Activated CD8-positive, alpha-beta memory T cell treated with anti-CD3 and anti-CD28 coated beads for 48 hours (primary cell): ENCODE measurements around the gene ZNF439.
"Not testable (repeated sequence)": the region's sequence is repeated elsewhere in the genome, so short reads cannot be mapped to it uniquely, and the experiment has no call there.

Source experiments
- DNase-seq, 3 experiments: peaks; one replicate each; pipeline ENCODE4 v3.0.0-alpha.2; 2020; ENCODE audit warnings: low read depth in 2 of 3, low spot score in 2 of 3

The ZNF439 gene

DNA sequence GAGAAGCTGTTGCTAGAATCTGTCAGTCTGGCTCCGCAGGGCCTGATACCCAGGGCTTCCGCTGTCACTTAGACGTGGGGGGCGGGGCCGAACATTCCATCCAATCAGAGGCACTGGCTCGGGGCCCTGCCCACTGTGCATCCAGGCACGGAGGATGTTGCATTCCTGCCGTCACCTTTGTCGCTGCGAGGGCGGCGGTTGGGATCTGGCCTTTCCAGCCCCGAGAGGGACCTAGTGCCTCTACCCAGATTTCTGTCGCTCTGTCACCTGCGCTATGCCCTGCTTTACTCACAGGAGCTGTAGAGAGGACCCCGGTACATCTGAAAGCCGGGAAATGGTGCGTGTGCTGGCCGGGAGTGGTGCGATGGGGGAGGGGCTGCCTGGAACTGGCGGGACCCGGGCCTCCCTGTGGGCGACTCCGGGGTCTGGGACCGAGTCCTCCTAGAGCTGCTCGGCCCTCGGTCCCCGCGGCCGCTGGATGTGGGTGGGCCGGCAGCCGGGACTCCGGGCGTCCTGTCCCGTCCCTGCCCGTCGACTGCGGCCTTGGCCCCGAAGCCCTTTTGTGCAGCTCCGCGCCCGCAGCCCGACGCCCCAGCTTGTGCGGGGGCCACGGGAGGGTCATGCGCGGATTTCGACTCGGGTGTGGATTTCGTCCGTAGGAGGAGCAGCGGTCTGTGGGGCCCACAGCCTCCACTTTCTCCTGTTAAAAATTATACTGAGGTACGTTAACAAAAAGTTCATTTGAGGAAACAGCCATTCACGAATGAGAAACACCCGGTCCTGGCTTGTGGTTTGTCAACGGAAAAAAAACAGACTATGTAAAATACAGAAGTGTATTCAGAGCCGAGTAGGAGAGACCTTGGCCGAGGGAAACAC is at the start of gene ZNF439:
TSS of gene ZNF439 (plus strand) at position 133 of the 876 bp plus-strand sequence. CDS start at position 275, 142 bp downstream.
- peak; percentile 48 to 74 (median 54) for DNase-seq

- no peak for DNase-seq
These were observed 42.0 kb upstream of the ZNF439 start for GRCh38 chr19:11806354-11807098.

GRCh38 chr19:11807099-11807380 is 41.5 kb upstream of the ZNF439 start:
- DNase-seq = no peak

DNA sequence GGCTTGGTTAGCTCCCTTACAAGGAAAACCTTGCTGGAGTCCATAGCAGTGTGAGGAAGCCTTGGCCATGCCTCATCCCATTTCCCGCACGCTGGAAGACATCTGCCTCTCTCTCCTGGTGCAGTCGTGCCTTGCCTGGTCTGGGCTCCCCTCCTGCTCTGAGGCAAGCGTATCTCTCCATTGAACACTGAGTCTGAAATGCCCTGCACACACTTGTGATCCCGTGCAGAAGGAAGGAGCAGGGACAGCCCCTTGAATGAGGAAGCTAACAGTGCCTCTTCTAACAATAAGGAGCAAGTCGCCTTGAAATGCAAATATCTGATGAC is 34.9 kb upstream of the ZNF439 start:
- no peak for DNase-seq

DNA sequence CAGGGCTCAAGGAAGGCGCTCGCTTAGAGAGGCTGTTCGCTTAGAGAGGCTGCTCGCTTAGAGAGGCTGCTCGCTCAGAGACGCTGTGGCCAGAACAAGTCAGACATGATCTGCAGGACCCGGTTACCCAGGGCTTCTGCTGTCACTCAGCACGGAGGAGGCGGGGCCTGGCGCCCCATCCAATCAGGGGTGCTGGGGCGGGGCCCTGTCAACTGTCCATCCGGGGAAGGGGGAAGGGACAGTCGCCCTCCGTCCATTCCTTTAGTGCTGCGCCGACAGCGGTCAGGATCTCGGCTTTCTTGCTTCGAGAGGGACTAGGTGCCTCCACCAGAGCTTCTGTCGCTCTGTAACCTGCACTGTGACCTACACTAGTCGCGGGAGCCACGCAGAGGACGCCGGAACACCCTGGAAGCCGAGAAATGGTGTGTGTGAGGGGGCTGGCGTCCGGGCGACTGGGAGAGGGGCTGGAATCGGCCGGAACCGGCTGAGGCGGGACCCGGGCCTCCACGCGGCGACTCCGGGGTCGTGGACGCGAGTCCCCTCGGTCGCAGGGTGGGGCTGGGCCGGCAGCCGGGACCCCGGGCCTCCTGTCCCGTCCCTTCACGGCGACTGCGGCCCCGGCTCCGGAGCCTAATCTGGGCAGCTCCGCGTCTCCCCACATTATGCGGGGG is 34.4 kb upstream of the ZNF439 start, which contains the start of gene ZNF440:
TSS of gene ZNF440 (plus strand) at position 245 of the 671 bp plus-strand sequence. CDS start at position 420, 175 bp downstream.
- DNase-seq = peak; percentile 69 to 75 (median 70)

DNA sequence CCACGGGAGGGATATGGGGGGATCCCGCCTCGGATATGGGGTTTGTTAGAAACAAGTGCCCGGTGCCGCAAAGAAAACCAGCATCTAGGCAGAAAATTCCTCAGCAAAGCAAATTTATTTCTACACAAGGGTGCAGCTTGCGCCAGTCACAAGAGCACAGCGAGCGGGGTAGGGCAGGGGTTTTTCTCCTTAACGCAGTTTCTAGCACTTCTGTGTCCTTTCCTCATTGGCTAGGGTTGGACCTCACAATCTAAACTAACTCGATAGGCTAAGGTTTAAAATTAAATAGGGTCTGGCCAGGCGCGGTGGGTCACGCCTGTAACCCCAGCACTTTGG is 33.9 kb upstream of the ZNF439 start:
- no peak for DNase-seq

DNA sequence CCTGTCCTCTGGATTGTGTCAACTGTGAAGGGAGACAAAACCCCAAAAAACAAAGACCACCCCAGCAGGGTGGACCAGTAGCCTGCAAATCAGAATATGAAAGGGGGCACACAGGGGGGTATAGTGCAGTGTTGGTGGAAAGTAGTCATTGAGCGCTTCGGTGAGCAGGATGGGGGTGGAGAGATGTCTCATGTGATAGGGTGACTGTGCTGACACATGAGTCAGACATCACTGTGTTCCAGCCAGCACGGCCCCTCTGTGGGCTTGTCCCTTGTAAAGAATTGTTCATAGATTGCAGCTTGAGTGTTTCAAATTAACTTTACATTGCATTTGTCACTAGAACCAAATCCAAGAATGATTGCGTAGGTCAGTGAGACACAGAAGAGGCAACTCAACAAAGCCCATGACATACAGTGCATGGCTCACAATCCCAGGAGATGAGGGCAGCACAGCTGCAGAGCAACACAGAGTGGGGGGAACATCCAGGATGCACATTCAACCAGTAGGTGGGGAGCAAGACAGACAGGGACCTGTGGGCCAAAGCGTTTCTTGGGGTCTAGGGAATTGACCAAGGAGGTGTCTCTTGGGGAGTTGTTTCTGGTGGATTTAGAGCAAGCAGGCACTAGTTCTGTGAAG is 26.9 kb upstream of the ZNF439 start:
- DNase-seq = no peak

DNA sequence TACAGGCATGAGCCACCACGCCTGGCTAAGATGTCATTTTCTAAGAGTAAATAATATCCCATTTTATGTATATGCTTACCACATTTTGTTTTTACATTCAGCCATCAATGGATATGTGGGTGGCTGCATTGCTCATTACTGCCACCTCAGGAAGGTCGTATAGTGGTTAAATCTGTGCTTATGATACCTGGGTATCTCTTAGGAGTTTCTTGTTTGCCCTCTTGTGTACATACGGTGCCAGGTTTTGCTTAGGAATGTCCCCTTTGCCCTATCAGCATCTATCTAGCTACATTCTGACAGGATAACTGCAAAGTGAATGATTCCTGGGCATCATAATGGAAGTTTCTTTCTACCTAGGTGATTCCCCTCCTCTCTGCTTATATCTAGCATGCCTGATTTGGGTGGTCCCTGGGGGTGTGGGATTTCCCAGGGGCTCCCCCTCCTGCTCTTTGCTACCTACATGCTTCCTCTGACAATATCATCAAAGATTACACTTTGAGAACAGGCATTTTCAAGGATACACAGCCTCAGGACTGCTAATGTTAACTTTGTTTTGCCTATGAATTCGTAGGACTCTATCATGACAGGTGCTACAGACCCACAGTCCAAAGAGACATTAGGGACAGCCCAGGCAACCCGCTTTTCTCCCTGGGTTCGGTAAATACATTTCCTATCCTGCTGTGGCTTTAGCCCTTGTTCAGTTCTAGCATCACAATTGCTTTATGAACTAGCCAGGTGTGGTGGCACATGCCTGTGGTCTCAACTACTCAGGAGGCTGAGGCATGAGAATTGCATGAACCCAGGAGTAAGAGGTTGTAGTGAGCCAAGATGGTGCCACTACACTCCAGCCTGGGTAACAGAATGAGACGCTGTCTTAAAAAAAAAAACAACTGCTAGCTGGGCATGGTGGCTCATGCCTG is 19.3 kb upstream of the ZNF439 start:
- DNase-seq = not testable (repeated sequence)

DNA sequence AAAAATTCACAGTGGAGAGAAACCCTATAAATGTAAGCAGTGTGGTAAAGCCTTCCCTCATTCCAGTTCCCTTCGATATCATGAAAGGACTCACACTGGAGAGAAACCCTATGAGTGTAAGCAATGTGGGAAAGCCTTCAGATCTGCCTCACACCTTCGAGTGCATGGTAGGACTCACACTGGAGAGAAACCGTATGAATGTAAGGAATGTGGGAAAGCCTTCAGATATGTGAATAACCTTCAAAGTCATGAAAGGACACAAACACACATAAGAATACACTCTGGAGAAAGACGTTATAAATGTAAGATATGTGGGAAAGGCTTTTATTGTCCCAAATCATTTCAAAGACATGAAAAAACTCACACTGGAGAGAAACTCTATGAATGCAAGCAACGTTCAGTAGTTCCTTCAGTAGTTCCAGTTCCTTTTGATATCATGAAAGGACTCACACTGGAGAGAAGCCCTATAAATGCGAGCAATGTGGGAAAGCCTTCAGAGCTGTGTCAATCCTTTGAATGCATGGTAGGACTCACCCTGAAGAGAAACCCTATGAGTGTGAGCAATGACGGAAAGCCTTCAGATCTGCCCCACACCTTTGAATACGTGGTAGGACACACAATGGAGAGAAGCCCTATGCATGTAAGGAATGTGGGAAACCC is 16.1 kb upstream of the ZNF439 start:
- no peak for DNase-seq

DNA sequence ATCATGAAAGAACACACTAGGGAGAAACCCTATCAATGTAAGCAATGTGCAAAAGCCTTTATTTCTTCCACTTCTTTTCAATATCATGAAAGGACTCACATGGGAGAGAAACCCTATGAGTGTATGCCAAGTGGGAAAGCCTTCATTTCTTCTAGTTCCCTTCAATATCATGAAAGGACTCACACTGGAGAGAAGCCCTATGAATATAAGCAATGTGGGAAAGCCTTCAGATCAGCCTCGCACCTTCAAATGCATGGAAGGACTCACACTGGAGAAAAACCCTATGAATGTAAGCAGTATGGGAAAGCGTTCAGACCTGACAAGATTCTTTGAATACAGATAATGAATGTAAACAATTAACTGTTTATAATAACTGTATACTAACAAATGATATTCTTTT is 15.0 kb upstream of the ZNF439 start:
- DNase-seq = no peak

GRCh38 chr19:11835626-11836066 is 12.9 kb upstream of the ZNF439 start:
- DNase-seq = not testable (repeated sequence)

GRCh38 chr19:11843722-11844121 is 4.8 kb upstream of the ZNF439 start:
- DNase-seq = no peak

GRCh38 chr19:11847615-11848014 is 911 bp upstream of the ZNF439 start:
- DNase-seq = not testable (repeated sequence)

DNA sequence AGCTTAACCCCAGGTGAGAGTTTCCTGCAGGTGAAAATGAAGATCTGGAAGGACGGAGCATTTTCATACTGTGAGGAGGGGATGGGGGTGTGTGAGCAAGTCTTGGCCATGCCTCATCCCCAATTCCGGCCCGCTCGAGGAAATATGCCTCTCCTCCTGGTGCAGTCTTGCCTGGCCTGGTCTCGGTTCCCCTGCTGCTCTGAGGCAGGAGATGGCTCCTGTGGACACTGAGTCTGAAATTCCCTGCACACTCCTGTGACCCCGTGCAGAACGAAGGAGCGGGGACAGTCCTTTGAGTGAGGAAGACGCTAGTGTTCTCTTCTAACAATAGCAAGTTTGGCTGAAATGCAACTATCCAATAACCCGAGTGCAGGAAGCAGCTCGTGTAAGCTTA is 329 bp upstream of the ZNF439 start:
- DNase-seq = no peak

- not testable (repeated sequence) for DNase-seq
These were observed 1.8 kb downstream of the ZNF439 start for GRCh38 chr19:11850289-11850688.

DNA sequence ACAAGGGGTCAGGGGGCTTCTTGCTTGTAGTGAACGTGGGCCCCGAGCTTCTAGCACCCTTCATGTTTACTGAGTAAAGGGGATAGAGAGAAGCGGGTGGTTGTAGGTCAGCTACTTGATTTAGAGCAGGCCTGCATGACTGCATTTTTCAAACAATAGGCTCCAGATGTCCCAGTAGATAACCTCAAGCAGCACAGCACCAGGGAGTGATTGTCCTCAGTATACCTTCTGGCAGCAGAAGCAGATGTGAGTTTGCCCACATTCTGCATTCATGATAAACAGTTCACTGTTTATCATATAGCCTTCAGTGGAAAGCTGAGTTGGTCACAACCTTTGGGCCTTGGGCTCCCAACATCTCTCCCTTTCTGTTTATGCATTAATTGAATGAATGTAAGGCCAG is 4.8 kb downstream of the ZNF439 start:
- no peak for DNase-seq

DNA sequence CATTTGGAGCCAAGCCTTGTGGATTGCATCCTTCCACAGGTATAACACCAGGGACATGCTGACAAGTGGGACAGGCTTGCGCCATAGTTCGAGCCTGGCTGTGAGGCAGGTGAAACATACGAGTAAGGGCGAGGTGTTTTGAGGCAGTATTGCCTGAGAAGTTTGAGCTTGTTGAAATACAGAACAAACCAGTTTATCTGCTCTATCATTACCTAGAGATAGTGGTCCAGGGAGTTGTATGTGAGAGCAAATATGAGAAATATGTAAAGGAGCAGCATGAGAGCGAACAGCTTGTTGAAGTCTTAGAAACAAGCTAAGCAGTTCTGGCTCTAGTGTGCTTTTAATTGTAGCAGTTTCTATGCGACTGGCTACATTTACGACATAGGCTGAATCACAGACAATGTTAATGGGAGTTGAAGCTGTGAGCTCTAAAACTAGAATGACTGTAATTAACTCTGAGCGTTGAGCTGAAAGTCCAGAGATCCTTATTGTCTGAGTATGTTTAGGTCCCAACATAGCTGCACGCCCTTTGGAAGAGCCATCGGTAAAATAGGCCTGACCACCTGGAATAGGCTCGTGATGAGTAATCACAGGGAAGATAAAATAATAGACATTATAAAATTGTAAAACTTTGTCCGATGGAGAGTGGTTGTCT is 8.2 kb downstream of the ZNF439 start:
- DNase-seq = no peak

GRCh38 chr19:11860721-11861120 is 12.2 kb downstream of the ZNF439 start:
- no peak for DNase-seq

- no peak for DNase-seq
These were observed 12.8 kb downstream of the ZNF439 start for GRCh38 chr19:11861301-11861700.
